Mesodermal cell (in vitro differentiated cells): Measurements from ENCODE around the gene SLC4A7.
"Not testable (repeated sequence)": the region's sequence is repeated elsewhere in the genome, so short reads cannot be mapped to it uniquely, and the experiment has no call there.

Source experiments
- H3K27ac ChIP-seq: 2 replicates; pipeline ENCODE4 v1.7.0; 2013; ENCODE audit warnings: mild to moderate bottlenecking, low read depth, low read length, moderate library complexity; ENCODE audit not compliant: severe bottlenecking
- H3K36me3 ChIP-seq: 2 replicates; pipeline ENCODE4 v1.7.1; 2013; ENCODE audit warnings: mild to moderate bottlenecking, low read length, moderate library complexity; ENCODE audit not compliant: control insufficient read depth, insufficient read depth
- H3K4me1 ChIP-seq: one replicate; pipeline ENCODE4 v1.7.1; 2013; ENCODE audit warnings: mild to moderate bottlenecking, low read length; ENCODE audit not compliant: insufficient read depth, control insufficient read depth, poor library complexity, severe bottlenecking
- H3K4me3 ChIP-seq: 2 replicates; pipeline ENCODE4 v1.7.0; 2013; ENCODE audit warnings: low read length, control low read depth, mild to moderate bottlenecking; ENCODE audit not compliant: insufficient read depth, poor library complexity, severe bottlenecking; ENCODE audit errors: extremely low read depth
- H3K9me3 ChIP-seq: 2 replicates; pipeline ENCODE4 v1.7.1; 2013; ENCODE audit warnings: mild to moderate bottlenecking, low read length, moderate library complexity; ENCODE audit not compliant: control insufficient read depth
- WGBS, 2 experiments: methylation state at CpG; one replicate each; pipeline ENCODE4 v1.1.5; 2013; ENCODE audit warnings: missing lambda C conversion rate in 2 of 2; ENCODE audit not compliant: insufficient coverage in 2 of 2; 5-methylcytosine and 5-hydroxymethylcytosine counted together

SLC4A7 gene

GRCh38 chr3:27458929-27459328 lies 25.3 kb downstream of the SLC4A7 start:
- Histone ChIP-seq H3K4me3 (no peak overlapping the region), H3K27ac (no peak overlapping the region), H3K36me3 (peaks cover 32% of the 10 kb centered on the region), H3K4me1 (no peaks in the 10 kb centered on the region), H3K9me3 (no peaks in the 10 kb centered on the region)
- 100% methylated on average over 1 of the region's 6 CpGs; no CpG with 5 or more reads in 1 of the 2 experiments for WGBS, 2 experiments

DNA sequence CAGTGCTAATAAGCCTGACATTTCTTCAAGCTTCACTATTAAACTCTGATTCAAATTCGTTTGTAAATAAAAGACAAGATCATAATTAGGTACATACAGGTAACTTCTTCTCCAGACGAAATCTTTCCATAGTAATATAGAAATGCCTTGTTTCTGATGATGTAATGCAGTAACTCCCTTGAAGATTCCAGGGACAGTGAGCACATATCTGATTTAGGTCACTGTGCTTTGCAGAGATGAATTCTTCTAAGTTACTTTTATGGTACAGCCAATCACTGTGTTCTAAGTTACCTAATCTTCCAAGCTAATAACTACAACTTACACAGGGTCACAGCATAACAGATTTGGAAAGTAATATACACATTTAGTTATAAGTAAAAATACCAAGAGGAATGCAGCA lies 27.6 kb downstream of the SLC4A7 start:
- peaks cover 17% of the 10 kb centered on the region for H3K36me3 ChIP-seq
- H3K4me3 ChIP-seq, result no peak overlapping the region
- H3K27ac ChIP-seq, result no peak overlapping the region
- H3K4me1 ChIP-seq, result no peaks in the 10 kb centered on the region
- no CpG with 5 or more reads among the region's 2 CpGs for WGBS, 2 experiments
- H3K9me3 ChIP-seq, result no peaks in the 10 kb centered on the region

DNA sequence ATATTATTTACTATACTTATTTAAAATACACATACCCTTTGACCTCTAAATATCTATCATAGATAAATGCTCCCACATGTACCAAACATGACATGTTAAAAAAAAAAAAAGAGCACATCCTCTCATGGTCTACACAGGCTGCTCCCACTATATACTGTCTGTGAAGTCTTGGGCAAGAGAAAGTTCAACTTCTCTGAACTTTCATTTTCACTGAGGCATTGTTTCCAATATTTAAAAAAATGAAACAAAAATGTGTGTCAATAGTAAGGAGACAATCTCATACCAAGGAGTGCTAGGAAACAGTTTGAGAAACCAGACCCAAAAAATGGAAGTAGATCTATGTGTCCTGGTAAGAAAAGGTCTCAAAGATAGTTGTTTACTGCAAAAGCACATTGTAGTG lies 29.3 kb downstream of the SLC4A7 start:
- Histone ChIP-seq H3K4me1 (no peaks in the 10 kb centered on the region), H3K9me3 (no peaks in the 10 kb centered on the region), H3K36me3 (peaks cover 4% of the 10 kb centered on the region), H3K4me3 (no peak overlapping the region), H3K27ac (no peak overlapping the region)

- Histone ChIP-seq H3K4me3 (no peak overlapping the region), H3K9me3 (no peaks in the 10 kb centered on the region), H3K36me3 (peaks cover 9% of the 10 kb centered on the region), H3K27ac (no peak overlapping the region), H3K4me1 (no peaks in the 10 kb centered on the region)
- 90 to 100% methylated on average over 2 of the region's 3 CpGs for WGBS, 2 experiments
These were observed 29.7 kb downstream of the SLC4A7 start for GRCh38 chr3:27454461-27454860.

- no peaks in the 10 kb centered on the region for H3K4me1 ChIP-seq
- H3K27ac ChIP-seq, result no peak overlapping the region
- peaks cover 19% of the 10 kb centered on the region for H3K36me3 ChIP-seq
- no peaks in the 10 kb centered on the region for H3K9me3 ChIP-seq
- no peak overlapping the region for H3K4me3 ChIP-seq
- no CpG with 5 or more reads among the region's 1 CpG for WGBS, 2 experiments
These were observed 31.7 kb downstream of the SLC4A7 start for GRCh38 chr3:27452368-27453090.

DNA sequence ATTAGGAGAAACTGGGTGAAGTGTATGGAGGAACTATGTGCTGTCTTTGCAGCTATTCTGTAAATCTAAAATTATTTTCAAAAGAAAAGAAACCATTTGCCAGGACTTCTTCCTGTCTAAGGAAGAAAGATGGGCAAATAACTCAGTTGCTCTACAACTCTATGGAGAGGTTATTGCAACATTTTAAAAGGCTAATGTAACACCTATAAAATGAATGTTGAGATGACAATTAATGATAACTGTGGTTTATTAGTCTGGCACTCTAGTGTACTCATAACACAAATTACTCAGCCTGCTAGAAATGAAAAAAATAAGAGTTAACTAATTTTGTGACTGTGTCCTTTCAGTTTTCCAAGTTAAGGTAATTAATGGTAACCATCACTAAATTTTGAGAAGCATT lies 32.3 kb downstream of the SLC4A7 start:
- peaks cover 26% of the 10 kb centered on the region for H3K36me3 ChIP-seq
- H3K27ac ChIP-seq, result no peak overlapping the region
- no peak overlapping the region for H3K4me3 ChIP-seq
- H3K4me1 ChIP-seq, result no peaks in the 10 kb centered on the region
- no peaks in the 10 kb centered on the region for H3K9me3 ChIP-seq

DNA sequence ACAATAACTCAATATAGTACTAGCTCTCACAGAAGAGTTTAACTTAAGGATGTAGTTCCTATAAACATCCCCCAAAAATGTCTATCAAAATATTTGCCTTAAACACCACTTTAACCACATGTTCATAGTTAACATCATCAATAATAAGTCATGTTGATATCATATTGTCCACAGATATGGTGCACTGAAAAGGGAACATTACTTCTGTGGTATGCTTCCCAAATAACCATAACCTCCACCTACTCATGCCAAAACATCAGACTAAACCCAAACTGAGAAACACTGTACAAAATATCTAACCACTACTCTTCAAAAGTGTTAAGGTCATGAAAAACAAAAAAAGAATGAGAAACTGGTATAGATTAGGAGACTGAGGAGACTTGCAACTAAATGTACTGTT lies 32.9 kb downstream of the SLC4A7 start:
- no peak overlapping the region for H3K27ac ChIP-seq
- H3K4me1 ChIP-seq, result no peaks in the 10 kb centered on the region
- no peaks in the 10 kb centered on the region for H3K9me3 ChIP-seq
- H3K4me3 ChIP-seq, result no peak overlapping the region
- H3K36me3 ChIP-seq, result peaks cover 28% of the 10 kb centered on the region

GRCh38 chr3:27449530-27450150 lies 34.5 kb downstream of the SLC4A7 start:
- H3K36me3 ChIP-seq, result peaks cover 37% of the 10 kb centered on the region

DNA sequence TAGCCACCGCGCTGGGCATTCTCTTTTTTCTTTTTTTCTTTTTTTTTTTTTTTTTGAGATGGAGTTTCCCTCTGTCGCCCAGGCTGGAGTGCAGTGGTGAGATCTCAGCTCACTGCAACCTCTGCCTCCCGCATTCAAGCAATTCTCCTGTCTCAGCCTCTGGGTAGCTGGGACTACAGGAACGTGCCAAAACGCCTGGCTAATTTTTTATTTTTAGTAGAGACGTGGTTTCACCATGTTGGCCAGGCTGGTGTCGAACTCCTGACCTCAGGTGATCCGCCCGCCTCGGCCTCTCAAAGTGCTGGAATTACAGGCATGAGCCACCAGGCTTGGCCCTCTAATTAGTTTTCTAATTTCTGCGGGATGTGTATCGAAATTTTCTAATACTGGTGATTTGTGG lies 41.2 kb downstream of the SLC4A7 start:
- WGBS, 2 experiments, result 93 to 97% methylated on average over 7 to 9 of the region's 13 CpGs
- not testable (repeated sequence) for H3K9me3 ChIP-seq, H3K4me1 ChIP-seq, H3K27ac ChIP-seq, H3K4me3 ChIP-seq
- H3K36me3 ChIP-seq, result peaks cover 71% of the 10 kb centered on the region

More at GRCh38 chr3:27449530-27450150, 34.5 kb downstream of the SLC4A7 start:
- Histone ChIP-seq H3K4me1 (no peaks in the 10 kb centered on the region), H3K27ac (no peak overlapping the region), H3K4me3 (no peak overlapping the region), H3K9me3 (no peaks in the 10 kb centered on the region)
- WGBS, 2 experiments, result 95 to 100% methylated on average over 1 to 2 of the region's 2 CpGs

DNA sequence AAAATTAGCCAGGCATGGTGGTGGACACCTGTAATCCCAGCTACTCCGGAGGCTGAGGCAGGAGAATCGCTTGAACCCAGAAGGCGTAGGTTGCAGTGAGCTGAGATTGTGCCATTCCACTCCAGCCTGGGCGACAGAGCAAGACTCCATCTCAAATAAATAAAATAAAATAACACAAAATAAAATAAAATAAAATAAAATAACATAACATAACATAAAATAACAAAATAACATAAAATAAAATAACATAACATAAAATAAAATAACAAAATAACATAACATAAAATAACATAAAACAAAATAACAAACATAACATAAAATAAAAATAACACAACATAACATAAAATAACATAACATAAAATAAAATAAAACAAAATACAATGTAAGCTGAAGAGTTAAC lies 45.8 kb downstream of the SLC4A7 start:
- peaks cover 66% of the 10 kb centered on the region for H3K36me3 ChIP-seq
- 100% methylated on average over 3 of the region's 4 CpGs; no CpG with 5 or more reads in 1 of the 2 experiments for whole genome bisulfite sequencing, 2 experiments
- H3K9me3 ChIP-seq, H3K4me3 ChIP-seq, H3K4me1 ChIP-seq, H3K27ac ChIP-seq: not testable (repeated sequence)

GRCh38 chr3:27431116-27431515 lies 53.1 kb downstream of the SLC4A7 start:
- H3K9me3 ChIP-seq, result no peaks in the 10 kb centered on the region
- WGBS, 2 experiments, result 96 to 100% methylated on average over 3 to 5 of the region's 6 CpGs
- no peak overlapping the region for H3K27ac ChIP-seq
- no peak overlapping the region for H3K4me3 ChIP-seq
- no peaks in the 10 kb centered on the region for H3K4me1 ChIP-seq
- peaks cover 65% of the 10 kb centered on the region for H3K36me3 ChIP-seq
